B cell (primary cell): ENCODE data around the gene NRROS. TPM values are rescaled to one million over a fixed set of nuclear protein-coding genes. Genes with fewer than 3 reads are reported as not detected.

ENCODE experiments used
- ATAC-seq: fragments of 200-7000 bp; cut with Tn5 transposase; one replicate; pipeline ENCODE4 v1.10.0; 2021; ENCODE audit warnings: low read depth, mild to moderate bottlenecking, moderate number of reproducible peaks, moderate library complexity
- CTCF ChIA-PET: fragments of 350-600 bp; sonication (Branson Sonifier 250); formaldehyde crosslinking; loops from one replicate; lab custom pipeline; 2021; ENCODE audit warnings: antibody characterized with exemption, inconsistent platforms; lab: Charles Lee
- POLR2A ChIA-PET: fragments of 350-600 bp; sonication (Branson Sonifier 250); formaldehyde crosslinking; loops from one replicate; lab custom pipeline; 2021; ENCODE audit warnings: antibody characterized with exemption; lab: Charles Lee
- DNase-seq: peaks from one replicate; pipeline ENCODE4 v3.0.0; 2013
- H2AFZ ChIP-seq: 2 replicates; pipeline ENCODE4 v1.6.1; 2012; ENCODE audit warnings: mild to moderate bottlenecking, low read depth, low read length; ENCODE audit not compliant: insufficient read depth, poor library complexity, severe bottlenecking
- H3K27ac ChIP-seq, 2 donors: 1 replicate in 1 of 2; 2 replicates in 1 of 2; pipeline ENCODE4 v1.5.1; 2012 to 2013; ENCODE audit warnings: low read length in 2 of 2, mild to moderate bottlenecking in 2 of 2, moderate library complexity in 1 of 2
- H3K27me3 ChIP-seq, 4 experiments: fragments of 200-600 bp in 1 of 4; sonication (generic) in 1 of 4; replicated peaks in 1 of 4; 1 replicate in 2 of 4; 2 replicates in 2 of 4; pipeline versions ENCODE4 v1.6.1 to v1.7.0; 2013 to 2016; ENCODE audit warnings: low read length in 3 of 4, mild to moderate bottlenecking in 2 of 4, mixed read lengths in 1 of 4, moderate library complexity in 1 of 4; ENCODE audit not compliant: insufficient read depth in 4 of 4, control insufficient read depth in 3 of 4; ENCODE audit errors: control extremely low read depth in 1 of 4
- H3K36me3 ChIP-seq, 2 experiments: replicated peaks in 1 of 2; 1 replicate in 1 of 2; 2 replicates in 1 of 2; pipeline versions ENCODE4 v1.6.1 to v1.7.1; 2013; ENCODE audit warnings: low read length in 1 of 2; ENCODE audit not compliant: insufficient read depth in 2 of 2, control insufficient read depth in 1 of 2; ENCODE audit errors: control extremely low read depth in 1 of 2, extremely low read depth in 1 of 2
- H3K4me1 ChIP-seq, 2 donors: fragments of 200-600 bp in 1 of 2; sonication (generic) in 1 of 2; 1 replicate in 1 of 2; 2 replicates in 1 of 2; pipeline versions ENCODE4 v1.5.1 to v1.6.1; 2013 to 2017; ENCODE audit warnings: low read length in 2 of 2; ENCODE audit not compliant: control insufficient read depth in 2 of 2, insufficient read depth in 2 of 2
- H3K4me2 ChIP-seq: replicated peaks from 2 replicates; pipeline ENCODE3; 2012; ENCODE audit warnings: mild to moderate bottlenecking, low read depth, low read length; ENCODE audit not compliant: poor library complexity, severe bottlenecking
- H3K4me3 ChIP-seq, 5 experiments: fragments of 200-600 bp in 1 of 5; sonication (generic) in 1 of 5; 1 replicate in 3 of 5; 2 replicates in 2 of 5; pipeline versions ENCODE4 v1.5.1 to v1.7.0; 2011 to 2016; ENCODE audit warnings: low read length in 4 of 5, mild to moderate bottlenecking in 4 of 5, low read depth in 2 of 5, control low read depth in 1 of 5, moderate library complexity in 1 of 5; ENCODE audit not compliant: insufficient read depth in 1 of 5; ENCODE audit errors: control extremely low read depth in 1 of 5, extremely low read depth in 1 of 5
- H3K79me2 ChIP-seq: fragments of 200-600 bp; sonication (generic); one replicate; pipeline ENCODE4 v1.6.0; 2016; ENCODE audit warnings: low read length; ENCODE audit not compliant: control insufficient read depth, insufficient read depth
- H3K9ac ChIP-seq: fragments of 200-600 bp; sonication (generic); 2 replicates; pipeline ENCODE4 v1.6.1; 2017; ENCODE audit warnings: mild to moderate bottlenecking, low read length, moderate library complexity
- H3K9me3 ChIP-seq, 3 donors: one replicate each; pipeline versions ENCODE4 v1.6.1 to v1.7.1; 2013; ENCODE audit warnings: low read length in 2 of 3; ENCODE audit not compliant: control insufficient read depth in 2 of 3, insufficient read depth in 1 of 3; ENCODE audit errors: control extremely low read depth in 1 of 3
- H4K20me1 ChIP-seq: 2 replicates; pipeline ENCODE4 v1.6.0; 2012; ENCODE audit warnings: mild to moderate bottlenecking, low read length; ENCODE audit not compliant: insufficient read depth, control insufficient read depth, poor library complexity, severe bottlenecking
- H3K27ac Mint-ChIP-seq: one replicate; pipeline ENCODE4 v1.8.0; 2021; ENCODE audit warnings: mixed read lengths
- H3K27me3 Mint-ChIP-seq: one replicate; pipeline ENCODE4 v1.8.0; 2021; ENCODE audit warnings: mixed read lengths
- H3K4me1 Mint-ChIP-seq: one replicate; pipeline ENCODE4 v1.8.0; 2021; ENCODE audit warnings: mixed read lengths
- H3K4me3 Mint-ChIP-seq: one replicate; pipeline ENCODE4 v1.8.0; 2021; ENCODE audit warnings: mixed read lengths
- H3K9me3 Mint-ChIP-seq: one replicate; pipeline ENCODE4 v1.8.0; 2022; ENCODE audit warnings: mixed read lengths; ENCODE audit not compliant: insufficient read depth
- EZH2 ChIP-seq: IDR thresholded peaks from 2 replicates; pipeline ENCODE4 v1.6.1; 2012; ENCODE audit warnings: borderline replicate concordance, low read depth, mild to moderate bottlenecking, moderate library complexity, low read length; ENCODE audit not compliant: insufficient read depth, poor library complexity, severe bottlenecking
- WGBS: methylation state at CpG from one replicate; pipeline ENCODE4 v1.1.5; 2013; ENCODE audit warnings: missing lambda C conversion rate; ENCODE audit not compliant: insufficient coverage; 5-methylcytosine and 5-hydroxymethylcytosine counted together
- intact Hi-C: fragments of 100-400 bp; cut with micrococcal nuclease; formaldehyde crosslinking; loops from one replicate; pipeline ENCODE4 v1.10.0; 2022
- polyA plus RNA-seq: library from polyadenylated mRNA; depleted of rRNA; stranded (reverse); fragments of >200 nt; gene quantifications from 2 replicates; pipeline ENCODE4 v1.2.3, GENCODE V29; 2012
- total RNA-seq, 2 donors: library from RNA; stranded (reverse); fragments of 120-200 nt in 1 of 2; gene quantifications; 1 replicate in 1 of 2; 2 replicates in 1 of 2; pipeline versions ENCODE4 v1.2.3 to v1.2.4, GENCODE V29; 2013 to 2022
- TF ChIP-seq, protein P1 (sequence below): fragments of 200-600 bp; IDR thresholded peaks from one replicate; pipeline ENCODE4 v1.8.0; 2022; ENCODE audit warnings: antibody characterized with exemption, mild to moderate bottlenecking

NRROS gene
- total and polyA plus RNA-seq, 2 donors (not counting 1 experiment from before 2014, with no cell fraction given): 40.1 to 87.9 TPM

DNA sequence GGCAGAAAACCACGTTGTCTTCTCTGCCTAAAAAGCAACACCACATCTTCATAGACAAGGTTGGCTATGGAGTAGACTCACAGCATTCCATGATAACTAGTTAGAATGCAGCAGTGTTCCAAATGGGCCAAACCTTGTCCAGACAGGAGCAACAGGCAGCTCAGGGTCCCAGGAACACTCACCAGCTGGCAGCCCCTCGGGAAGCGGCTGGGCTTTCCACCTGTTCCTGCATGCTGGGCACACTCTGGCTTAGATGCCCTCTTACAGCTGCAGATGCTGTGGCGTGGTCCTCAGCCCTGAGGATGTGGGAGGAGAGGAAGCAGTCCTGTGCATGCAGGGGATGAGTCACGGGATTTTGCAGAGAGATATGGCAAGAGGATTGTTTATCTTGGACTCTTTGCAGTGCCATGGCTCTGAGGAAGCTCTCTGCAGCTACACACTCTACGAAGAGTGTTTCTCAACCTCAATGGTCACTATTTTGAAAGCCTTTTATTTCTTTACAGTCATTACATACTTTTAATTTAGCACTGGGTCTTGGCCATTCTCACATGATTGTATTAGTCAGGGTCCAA lies 11.3 kb downstream of the NRROS start:
- Histone ChIP-seq H4K20me1 (peaks cover 63% of the 10 kb centered on the region), H3K9ac (no peak overlapping the region), H3K36me3 (peaks cover 6 to 47% of the 10 kb centered on the region in 2 experiments), H3K9me3 (no peaks in the 10 kb centered on the region), H3K4me2 (no peak overlapping the region), H3K27me3 (no peaks in the 10 kb centered on the region), H3K4me3 (no peak overlapping the region), H3K4me1 (peaks cover 4 to 10% of the 10 kb centered on the region in 2 donors), H2AFZ (no peak overlapping the region), H3K79me2 (peaks cover 89% of the 10 kb centered on the region), H3K27ac (no peak overlapping the region)
- ATAC-seq: no peak
- Mint-ChIP-seq H3K9me3 (no peaks in the 10 kb centered on the region), H3K27ac (no peak overlapping the region), H3K4me1 (peaks cover 58% of the 10 kb centered on the region), H3K27me3 (no peaks in the 10 kb centered on the region), H3K4me3 (no peak overlapping the region)
- CTCF ChIA-PET: interaction anchor here (1.2 to 1.8 kb wide), 2 partner anchors 42 to 44 kb away, joined by 3 to 8 read pairs; no protein-coding TSS in a partner anchor
- POLR2A ChIA-PET: interaction anchor here (0.5 to 0.6 kb wide), 2 partner anchors 32 to 85 kb away, joined by 3 to 5 read pairs; no protein-coding TSS in a partner anchor
- WGBS: 88% methylated on average over 4 of the region's 6 CpGs
- DNase-seq: no peak
- intact Hi-C loops: no loop called here
- TF ChIP-seq, protein P1, sequence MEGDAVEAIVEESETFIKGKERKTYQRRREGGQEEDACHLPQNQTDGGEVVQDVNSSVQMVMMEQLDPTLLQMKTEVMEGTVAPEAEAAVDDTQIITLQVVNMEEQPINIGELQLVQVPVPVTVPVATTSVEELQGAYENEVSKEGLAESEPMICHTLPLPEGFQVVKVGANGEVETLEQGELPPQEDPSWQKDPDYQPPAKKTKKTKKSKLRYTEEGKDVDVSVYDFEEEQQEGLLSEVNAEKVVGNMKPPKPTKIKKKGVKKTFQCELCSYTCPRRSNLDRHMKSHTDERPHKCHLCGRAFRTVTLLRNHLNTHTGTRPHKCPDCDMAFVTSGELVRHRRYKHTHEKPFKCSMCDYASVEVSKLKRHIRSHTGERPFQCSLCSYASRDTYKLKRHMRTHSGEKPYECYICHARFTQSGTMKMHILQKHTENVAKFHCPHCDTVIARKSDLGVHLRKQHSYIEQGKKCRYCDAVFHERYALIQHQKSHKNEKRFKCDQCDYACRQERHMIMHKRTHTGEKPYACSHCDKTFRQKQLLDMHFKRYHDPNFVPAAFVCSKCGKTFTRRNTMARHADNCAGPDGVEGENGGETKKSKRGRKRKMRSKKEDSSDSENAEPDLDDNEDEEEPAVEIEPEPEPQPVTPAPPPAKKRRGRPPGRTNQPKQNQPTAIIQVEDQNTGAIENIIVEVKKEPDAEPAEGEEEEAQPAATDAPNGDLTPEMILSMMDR: no peak
- TF ChIP-seq EZH2: no peak

DNA sequence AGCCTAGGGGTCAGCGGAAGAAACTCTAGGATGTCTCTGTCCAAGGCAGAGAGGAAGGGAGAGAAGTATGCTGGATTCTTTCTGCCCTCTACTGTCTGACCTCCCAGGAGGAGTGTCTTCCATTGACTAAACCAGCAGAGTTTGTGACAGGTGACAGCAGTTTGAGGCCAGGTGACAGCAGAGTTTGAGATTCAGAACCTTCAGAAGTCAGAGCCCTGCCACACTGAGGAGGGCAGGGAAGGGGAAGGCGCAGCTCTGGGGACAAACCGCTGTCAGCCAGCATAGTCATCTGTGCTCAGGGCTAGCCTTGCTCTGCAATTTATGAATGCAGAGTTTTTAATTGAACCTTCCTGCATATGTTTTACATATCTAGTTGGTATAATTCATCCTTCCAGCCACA lies 12.3 kb downstream of the NRROS start:
- H3K27me3 ChIP-seq: no peaks in the 10 kb centered on the region
- intact Hi-C loops: no loop called here
- ATAC-seq: no peak
- peaks cover 63% of the 10 kb centered on the region for H4K20me1 ChIP-seq
- 44% methylated on average over 1 of the region's 3 CpGs for WGBS
- no peaks in the 10 kb centered on the region for H3K9me3 ChIP-seq
- no peak overlapping the region for H2AFZ ChIP-seq
- Mint-ChIP-seq H3K4me1 (peaks cover 50% of the 10 kb centered on the region), H3K27ac (no peak overlapping the region), H3K27me3 (no peaks in the 10 kb centered on the region), H3K9me3 (no peaks in the 10 kb centered on the region), H3K4me3 (no peak overlapping the region)
- no peak overlapping the region for H3K4me3 ChIP-seq
- no peak overlapping the region for H3K27ac ChIP-seq
- H3K79me2 ChIP-seq: peaks cover 79% of the 10 kb centered on the region
- TF ChIP-seq, protein P1: no peak
- no peak for TF ChIP-seq EZH2
- ChIA-PET CTCF (interaction anchor here (1.8 kb wide), 1 partner anchor 43 kb away, joined by 8 read pairs; no protein-coding TSS in a partner anchor), POLR2A (no interaction called here)
- peaks cover 7 to 49% of the 10 kb centered on the region in 2 experiments for H3K36me3 ChIP-seq
- DNase-seq: no peak
- H3K9ac ChIP-seq: no peak overlapping the region
- H3K4me1 ChIP-seq: peaks cover 4% of the 10 kb centered on the region in 2 donors
- no peak overlapping the region for H3K4me2 ChIP-seq
